HG02678 (cell line): Measurements from ENCODE around the gene RBSN.
"Not testable (repeated sequence)": the region's sequence is repeated elsewhere in the genome, so short reads cannot be mapped to it uniquely, and the experiment has no call there.

Source experiments
- ATAC-seq: cut with Tn5 transposase; IDR thresholded peaks from one replicate; pipeline ENCODE4 v1.9.1; 2021; ENCODE audit warnings: mild to moderate bottlenecking, moderate library complexity; ENCODE audit not compliant: unreplicated experiment

The RBSN gene

DNA sequence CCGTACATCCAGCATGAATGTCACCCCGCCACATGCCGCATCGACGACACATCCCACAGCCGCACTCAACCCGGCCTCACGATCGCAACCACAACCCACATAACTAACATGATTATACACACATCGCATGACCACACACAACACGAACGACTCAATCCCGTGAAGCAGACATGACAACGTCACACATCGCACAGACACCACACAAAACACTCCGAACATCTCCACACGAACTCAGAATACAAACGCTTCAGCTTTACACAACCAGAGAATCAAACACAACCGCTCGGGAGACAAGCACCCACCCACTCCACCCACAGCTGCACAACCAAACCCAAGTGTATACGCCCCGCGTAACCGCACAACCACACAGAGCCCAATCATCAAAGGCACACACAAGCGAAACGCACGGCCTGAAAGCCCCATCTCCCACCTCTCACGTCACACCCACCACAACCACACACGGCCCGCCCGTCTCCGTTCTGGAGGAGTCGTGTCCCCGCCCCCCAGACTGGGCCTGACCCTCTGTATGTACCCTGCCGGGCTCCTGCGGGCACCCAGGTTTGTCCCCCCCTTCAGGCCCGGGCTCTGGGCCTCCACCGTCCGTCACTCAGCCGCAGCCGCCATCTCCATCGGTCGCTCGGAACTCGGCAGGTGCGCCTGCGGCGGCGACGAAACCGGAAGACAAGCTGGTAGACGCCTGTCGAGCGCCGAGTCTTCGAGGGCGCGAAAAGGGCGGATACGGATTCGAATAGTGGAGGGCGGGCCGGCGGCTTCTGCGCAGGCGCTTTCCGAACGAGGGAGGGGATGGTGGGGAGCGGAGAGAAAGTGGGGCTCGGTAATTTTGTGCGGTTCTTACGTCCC lies at the start of gene RBSN:
TSS of gene RBSN (minus strand) at position 646 of the 861 bp plus-strand sequence. CDS start 3,028 bp downstream, outside the sequence.
- peak; percentile 90 for ATAC-seq

DNA sequence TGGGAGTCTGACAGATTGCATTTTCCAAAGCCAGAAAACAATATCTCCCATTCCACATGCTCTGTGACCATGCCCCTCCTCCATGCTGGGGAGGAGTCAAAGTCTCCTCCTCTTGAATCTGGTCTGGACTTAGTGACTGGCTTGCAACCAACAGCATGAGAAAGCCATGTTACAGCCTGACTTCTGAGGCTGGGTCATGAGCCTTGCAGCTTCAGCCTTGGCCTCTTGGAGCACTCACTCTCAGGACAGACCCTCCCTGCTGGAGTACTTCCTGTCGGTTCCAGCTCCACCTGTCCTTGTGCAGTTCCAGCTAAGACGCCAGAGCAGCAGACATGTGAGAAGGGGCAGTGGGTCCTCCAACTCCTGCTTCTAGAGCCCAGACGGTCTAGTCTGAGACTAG lies 49.7 kb upstream of the RBSN start:
- ATAC-seq = no peak

DNA sequence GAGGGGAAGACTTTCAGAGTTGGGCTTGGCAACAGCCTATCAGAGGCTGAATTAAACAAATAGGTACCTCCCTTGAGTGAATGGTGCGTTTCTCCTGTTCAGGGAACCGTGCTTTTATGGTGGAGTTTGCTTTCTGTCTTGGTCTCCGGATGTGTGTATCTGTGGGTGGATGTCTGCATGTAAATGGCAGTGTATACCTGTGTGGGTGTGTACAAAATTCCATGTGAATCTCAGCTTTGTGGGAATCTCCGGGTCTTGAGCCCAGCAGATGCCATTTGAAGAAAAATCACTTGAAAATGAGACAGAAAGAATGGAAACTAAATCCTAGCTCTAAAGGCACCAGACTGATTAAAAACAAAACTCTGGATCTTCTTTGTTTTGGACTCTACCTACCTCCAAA lies 37.9 kb upstream of the RBSN start:
- not testable (repeated sequence) for ATAC-seq

DNA sequence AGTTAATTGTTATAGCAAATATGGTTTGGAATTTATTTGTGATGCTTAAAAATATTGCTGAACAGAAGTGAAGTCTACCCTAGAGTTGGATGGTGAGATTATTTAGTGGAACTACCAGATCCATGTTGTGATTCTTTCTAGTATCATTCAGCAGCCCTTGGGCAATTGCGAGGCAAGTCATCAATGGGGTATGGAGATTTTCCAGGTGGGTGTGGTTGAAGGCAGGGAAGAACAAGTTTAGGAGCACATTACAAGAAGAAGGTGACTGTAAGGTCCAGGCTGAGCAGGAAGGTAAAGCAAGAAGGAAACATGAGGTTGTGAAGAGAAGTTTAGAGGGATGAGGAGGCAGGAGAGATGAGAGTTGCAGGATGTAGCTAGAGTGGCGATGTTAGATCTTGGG lies 36.0 kb upstream of the RBSN start:
- not testable (repeated sequence) for ATAC-seq

DNA sequence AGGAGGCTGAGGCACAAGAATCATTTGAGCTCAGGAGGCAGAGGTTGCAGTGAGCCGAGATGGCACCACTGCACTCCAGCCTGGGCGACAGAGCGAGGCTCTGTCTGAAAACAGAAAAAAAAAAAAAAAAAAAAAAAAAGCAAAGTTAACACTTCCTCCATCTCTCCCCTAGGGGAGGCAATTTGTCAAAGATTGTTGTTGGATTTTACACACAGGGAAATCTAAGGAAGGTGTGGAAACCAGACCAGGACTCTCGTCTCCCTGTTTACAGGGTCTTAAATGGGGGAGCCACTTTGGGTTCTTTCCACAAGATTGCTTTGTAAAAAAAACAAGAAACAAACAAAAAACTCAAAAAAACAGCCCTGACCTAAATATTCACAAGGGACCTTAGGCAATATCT lies 29.5 kb upstream of the RBSN start:
- ATAC-seq = not testable (repeated sequence)

DNA sequence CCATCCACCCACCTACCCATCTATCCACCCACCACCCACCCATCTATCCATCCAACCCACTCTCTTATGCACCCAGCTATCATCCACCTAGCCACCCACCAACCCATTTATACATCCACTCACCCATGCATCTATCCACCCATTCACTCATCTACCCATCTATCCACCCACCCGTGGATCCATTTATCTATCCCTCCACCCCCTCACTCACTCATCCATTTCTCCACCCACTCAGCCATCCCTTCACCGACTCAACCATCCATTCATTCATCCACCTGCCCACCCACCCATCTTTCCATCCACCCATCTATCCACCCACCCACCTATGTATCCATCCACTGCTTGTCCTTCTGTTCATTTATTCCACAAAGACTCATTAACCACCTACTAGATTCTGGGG lies 28.0 kb upstream of the RBSN start:
- not testable (repeated sequence) for ATAC-seq

DNA sequence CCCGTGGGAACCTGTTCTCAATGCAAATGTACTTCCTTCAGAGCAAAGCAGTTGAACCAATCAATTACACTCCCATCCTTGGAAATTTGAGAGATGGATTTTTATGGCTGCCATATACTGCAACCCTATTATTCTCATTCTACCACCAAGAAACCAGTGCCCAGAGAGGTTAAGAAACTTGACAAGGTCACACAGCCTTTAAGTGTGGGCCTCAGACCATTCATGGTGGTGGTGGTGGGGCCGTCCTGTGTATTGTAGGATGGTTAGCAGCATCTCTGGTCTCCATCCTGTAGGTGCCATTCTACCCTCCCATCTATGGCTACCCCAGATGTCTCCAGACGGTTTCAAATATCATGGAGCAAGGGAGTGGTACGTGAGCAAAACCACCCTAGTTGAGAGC lies 23.4 kb upstream of the RBSN start:
- ATAC-seq = no peak

DNA sequence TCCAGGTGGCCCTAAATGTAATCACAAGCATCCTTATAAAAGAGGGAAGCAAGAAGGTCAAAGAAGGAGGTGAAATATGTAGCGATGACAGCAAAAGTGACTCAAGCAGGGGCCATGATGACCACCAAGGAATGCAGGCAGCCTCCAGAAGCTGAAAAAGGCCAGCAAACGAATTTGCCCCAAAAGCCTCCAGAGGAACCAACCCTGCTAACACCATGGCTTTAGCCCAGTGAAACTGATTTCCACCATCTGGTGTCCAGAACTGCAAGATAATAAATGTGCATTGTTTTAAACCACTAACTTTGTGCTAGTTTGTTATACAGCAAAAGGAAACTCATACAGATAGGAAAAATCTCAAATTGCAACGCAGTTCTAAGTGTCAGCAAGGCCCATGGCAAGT lies 23.0 kb upstream of the RBSN start:
- ATAC-seq = no peak

DNA sequence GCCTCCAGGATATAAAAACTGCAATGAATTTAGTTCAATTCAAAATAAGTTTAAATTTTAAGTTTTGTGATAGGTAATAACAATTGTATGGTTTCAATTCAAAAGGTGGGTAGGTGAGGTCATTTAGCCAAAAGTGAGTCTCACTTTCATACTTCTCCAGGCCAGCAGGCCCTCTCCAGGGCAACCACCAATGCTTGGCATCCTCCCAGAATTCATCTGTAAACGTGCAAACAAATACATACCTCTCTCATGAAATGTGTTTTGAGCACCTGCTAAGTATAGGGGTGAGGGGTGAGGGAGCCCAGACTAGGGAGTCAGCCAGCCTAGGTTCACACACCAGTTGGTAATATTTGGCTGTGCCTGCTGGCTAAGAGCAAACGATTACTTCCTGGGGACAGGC lies 22.0 kb upstream of the RBSN start:
- ATAC-seq = no peak

DNA sequence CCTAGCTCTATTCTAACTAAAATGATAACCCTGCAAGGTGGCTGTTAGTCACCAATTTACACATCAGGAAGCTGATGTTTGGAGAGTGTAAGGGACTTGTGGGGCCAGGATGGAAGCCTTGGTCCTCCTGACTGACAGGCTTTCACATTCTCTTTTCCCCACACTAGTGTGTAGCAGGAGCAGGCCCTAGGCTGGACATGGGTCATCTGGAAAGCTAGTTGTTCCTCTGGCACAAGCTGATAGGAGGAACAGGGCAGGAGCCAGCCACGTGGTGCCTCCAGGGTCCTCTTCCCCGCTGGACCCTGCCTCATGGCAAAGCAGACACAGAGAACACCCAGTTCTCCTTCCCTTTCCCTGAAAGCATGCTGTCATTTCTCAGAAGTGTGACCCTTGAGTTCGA lies 18.1 kb upstream of the RBSN start:
- no peak for ATAC-seq

DNA sequence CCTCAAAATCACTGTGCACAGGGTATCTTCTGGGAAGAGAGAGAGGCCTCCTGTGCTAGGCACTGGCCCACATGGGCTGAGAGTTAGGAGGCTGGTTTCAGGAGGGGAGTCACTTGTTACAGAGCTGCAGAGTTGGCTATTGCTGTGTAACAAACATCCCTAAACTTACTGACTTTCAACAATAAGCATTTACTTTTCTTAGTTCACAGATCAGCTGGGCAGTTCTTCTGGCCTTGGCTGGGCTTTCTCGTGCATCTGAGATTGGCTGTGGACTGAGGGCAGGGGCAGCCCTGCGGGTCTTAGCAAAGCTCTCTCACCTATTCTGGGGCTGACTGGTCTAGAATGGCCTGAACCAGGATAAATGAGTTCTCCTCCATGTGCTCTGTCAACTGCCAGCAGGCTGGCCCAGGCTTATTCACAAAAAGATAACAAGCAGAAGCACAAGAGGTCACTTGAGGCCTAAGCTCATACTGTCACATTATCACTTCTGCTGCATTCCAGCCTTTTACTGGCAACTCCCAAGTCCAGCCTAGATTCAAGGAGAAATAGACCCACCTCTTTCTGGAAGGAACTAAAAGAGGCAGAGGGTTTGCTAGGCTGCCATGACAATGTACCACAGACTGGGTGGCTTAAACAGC lies 17.2 kb upstream of the RBSN start:
- no peak for ATAC-seq

DNA sequence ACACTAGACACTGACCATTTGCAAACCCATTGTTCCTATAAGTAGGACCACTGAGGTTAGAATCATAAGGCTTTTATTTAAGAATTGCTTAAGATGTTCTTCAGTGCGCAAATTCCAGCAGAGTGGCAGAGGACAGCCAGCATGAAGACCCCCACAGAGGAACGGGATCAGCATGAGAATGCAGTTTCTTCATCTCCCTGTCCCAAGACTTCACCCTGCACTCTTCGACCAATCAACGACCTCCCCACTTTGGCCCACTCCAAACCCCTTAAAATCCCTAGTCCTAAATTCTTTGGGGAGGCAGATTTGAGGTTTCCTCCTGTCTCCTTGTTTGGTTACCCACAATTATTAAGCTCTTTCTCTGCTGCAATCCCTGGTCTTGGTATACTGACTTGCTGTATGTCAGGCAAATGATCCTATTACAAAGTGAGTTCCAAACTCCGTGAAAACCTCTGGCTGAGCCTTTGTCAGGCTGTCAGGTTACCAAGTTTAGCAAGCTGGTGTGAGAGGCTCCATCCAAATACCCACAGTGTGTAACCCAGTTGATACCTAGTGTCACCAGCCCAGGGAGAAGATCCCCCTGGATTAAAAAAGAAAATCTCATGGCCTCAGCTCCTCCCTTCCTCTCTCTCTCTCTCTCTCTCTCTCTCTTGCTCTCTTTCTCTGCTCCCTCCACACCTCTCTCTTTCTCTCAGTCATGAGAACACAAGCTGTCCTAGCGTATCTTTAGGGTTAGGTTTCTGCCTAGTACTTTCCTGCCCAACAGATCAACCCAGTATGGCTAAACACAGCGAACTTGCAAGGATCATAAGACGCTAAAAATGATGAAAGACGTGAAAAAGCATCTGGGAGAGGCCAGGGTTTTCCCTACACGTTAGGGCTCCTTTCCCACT lies 15.8 kb upstream of the RBSN start:
- no peak for ATAC-seq

DNA sequence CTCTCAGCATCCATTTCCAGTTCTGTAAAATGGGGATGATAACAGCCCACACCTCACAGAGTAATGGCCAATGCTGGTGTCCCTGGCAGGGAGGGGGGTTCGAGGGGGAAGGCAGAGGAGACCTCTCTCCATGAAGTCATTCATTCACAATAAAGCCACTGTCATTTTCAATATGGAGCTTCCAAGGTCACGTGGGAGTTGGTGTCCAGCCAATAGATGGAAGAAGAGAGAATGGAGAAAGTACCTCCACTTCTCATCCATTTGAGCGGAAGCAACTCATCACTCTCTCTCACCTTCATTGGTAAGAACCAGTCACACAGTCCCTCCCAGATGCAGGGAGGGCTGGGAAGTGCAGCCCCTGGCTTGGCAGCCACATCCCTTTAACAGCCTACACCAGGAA lies 14.9 kb upstream of the RBSN start:
- no peak for ATAC-seq

DNA sequence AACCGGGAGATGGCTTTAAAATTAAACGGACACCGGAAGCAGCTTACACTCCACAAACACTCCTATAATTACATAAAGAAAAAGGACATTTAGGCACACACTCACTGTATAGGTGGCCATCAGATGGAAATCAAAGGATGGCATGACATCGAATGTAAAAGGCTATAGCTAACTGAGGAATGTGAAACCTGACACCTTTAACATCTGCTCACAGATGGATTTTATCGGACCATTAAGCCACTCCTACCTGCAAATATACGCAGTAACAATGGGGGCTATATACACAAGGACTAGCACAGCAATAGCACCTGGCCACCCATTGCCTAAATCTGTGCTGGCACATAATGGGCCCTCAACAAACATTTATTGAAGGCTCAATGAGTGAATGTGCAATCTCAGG lies 14.5 kb upstream of the RBSN start:
- no peak for ATAC-seq

DNA sequence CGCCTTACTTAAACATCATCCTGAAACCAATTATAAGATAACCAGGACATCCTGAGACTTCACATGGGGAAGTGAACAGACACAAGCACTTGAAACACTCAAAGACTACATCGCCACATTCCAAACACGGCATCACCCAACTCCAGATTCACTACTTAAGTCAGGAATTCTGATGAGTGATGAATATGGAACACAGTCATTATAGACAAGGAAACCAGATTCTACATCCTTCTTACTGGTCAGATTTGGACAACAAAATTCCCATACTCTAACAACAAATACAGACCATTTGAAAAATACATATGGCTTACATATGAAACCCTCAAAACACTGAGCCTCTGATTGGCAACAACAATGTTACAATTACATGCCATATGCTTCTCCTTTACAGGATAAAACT lies 13.1 kb upstream of the RBSN start:
- no peak for ATAC-seq

DNA sequence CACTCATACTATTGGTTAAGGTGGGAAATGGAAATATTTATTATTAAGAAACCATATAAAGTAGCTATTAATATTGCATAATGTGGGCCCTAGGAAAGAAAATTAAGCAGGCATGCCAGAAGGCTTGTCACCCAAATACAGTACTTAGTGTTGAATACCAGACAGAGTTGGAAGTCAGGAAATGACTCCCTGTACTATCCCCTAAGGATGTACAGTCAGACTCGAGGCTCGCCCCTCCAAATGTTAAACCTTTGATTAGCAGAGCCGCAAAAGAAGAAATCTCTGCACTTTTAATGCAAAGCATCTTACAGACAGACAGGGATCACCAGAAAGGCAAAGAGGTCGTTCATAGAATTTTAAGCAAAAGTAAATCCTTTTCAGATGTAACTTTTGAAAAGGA lies 11.3 kb upstream of the RBSN start:
- ATAC-seq = no peak

DNA sequence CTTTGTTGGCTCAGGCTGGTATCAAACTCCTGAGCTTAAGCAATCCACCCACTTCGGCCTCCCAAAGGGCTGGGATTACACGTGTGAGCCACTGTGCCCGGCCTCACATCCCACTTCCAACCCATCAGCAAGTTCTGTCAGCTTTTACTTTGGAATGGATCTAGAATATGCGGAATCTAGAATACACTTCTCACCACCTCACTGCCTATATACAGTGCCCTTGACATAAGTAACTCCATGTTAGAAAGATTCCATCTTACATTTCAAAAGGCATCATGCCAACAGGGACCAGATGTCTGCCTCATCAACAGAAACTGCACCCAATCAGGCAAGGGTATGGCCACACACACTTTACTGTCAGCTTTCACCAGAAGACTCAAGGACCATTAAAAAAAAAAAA lies 9.9 kb upstream of the RBSN start:
- ATAC-seq = no peak

DNA sequence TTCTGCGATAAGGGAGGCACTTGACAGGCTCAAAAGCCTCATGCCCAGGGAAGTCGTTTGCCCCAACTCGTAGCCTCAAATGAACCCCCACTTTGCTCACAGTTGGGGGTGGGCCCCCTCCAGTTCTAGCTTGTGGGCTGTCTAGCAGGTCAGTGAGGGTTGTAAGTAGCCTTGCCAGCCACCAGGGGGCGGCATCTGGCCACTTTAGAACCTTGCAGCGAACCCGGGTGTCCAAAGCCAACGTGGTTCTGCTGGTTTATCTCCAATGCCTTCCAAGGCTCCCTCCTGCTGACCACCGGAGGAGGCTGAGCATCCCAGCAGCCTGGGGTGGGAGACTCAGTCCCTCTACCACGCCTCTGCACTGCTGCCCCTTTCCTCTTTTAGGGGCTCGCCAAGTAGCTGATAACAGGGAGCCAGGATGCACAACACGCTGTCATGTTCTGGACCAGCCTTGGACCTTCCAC lies 9.2 kb upstream of the RBSN start:
- ATAC-seq = peak; percentile 78

DNA sequence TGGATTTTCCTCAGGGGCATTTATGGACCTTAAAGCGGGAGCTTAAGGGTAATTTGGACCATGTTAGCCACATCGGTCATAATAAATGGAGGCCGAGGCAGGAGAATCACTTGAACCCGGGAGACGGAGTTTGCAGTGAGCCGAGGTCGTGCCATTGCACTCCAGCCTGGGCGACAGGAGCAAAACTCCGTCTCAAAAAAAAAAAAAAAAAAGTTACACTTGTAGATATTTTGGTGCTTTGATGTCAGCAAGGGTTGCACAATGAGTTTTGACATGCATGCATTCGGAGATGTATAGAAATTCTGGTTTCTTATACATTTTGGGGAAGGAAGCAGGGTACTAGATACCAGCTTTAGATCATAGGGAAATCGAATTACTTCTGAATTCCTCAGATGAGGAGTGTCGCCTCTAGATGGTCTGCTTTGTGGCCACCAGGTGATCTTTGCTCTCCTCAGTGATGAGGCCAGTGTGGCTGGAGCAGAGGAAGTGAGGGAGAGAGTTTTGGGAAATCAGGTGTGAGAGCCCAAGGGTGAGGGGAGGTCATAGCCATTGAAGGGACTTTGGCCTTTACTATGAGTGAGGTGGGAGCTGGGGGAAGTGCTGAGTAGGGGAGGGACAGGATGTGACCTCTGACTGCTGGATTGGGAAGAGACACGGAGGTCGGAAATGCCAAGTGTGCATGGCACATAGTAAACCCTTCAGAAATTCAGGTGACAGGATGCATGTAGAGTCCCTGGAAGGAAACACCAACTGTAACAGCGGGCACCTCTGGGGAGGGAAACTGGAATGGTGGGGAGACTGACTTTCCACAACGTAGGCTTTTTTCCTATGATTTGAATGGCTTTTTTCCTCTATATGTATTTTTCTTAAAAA lies 8.4 kb upstream of the RBSN start:
- ATAC-seq = no peak

DNA sequence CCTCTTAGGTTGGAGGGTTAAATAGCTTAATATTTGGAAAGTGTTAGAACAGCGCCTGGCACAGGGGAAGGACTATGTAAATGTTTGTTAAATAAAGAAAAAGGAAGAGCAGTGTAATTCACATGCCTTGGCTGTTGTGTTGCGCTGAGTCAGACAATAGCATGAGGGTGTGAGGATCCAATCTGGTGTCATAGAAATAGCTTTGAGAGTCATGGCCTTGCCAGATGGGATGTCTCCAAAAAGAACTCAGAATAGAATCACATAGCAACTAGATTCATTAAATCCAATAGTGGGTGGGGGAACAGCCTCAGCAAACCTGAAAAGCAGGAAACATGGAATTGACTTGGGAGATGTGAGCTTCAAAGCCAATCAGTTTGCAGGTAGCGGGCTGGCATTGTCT lies 3.9 kb upstream of the RBSN start:
- ATAC-seq = no peak
